ENCODE measurements around the gene ZFP90. TPM values are rescaled to one million over a fixed set of nuclear protein-coding genes. Genes with fewer than 3 reads are reported as not detected.

The ZFP90 gene
- total and polyA plus RNA-seq, 12 donors, result 7.1 to 28.6 (median 18.2) TPM

GRCh38 chr16:68563631-68564381 is 24.7 kb downstream of the ZFP90 start:
- Histone ChIP-seq H3K9me3 (replicated peaks in 1 of 3) (peaks cover 16 to 94% (median 55%) of the 10 kb centered on the region in 3 donors), H3K27ac (no peak overlapping the region), H3K4me3 (peak overlapping the region in 1 of 4 donors; percentile 20), H3K4me1 (replicated peaks in 1 of 2) (no peaks in the 10 kb centered on the region), H3K36me3 (replicated peaks in 1 of 2) (peaks cover 0 to 46% of the 10 kb centered on the region in 2 donors), H3K27me3 (no peaks in the 10 kb centered on the region)
- TF ChIP-seq POLR2A (IDR thresholded peaks at IDR 0.05) (no peak), CTCF (IDR thresholded peaks at IDR 0.05) (no peak)
- intact Hi-C loops (cut with DNase I), result no loop called here
- 96 to 99% (median 98%) methylated on average over 7 of the region's 7 CpGs for WGBS, 4 donors
- DNase-seq, result no peak

GRCh38 chr16:68564382-68564985 is 25.4 kb downstream of the ZFP90 start:
- Histone ChIP-seq H3K4me1 (replicated peaks in 1 of 2) (no peaks in the 10 kb centered on the region), H3K27me3 (no peaks in the 10 kb centered on the region), H3K36me3 (replicated peaks in 1 of 2) (peaks cover 0 to 39% of the 10 kb centered on the region in 2 donors), H3K4me3 (no peak overlapping the region), H3K9me3 (replicated peaks in 1 of 3) (peaks cover 16 to 95% (median 55%) of the 10 kb centered on the region in 3 donors), H3K27ac (no peak overlapping the region)
- no peak for DNase-seq
- 94 to 98% (median 98%) methylated on average over 9 of the region's 9 CpGs for WGBS, 4 donors
- intact Hi-C loops (cut with DNase I), result no loop called here
- no peak for TF ChIP-seq POLR2A (IDR thresholded peaks at IDR 0.05)
- no peak for TF ChIP-seq CTCF (IDR thresholded peaks at IDR 0.05)

- no peaks in the 10 kb centered on the region for H3K27me3 ChIP-seq
- no peak for TF ChIP-seq POLR2A (IDR thresholded peaks at IDR 0.05)
- no peak for TF ChIP-seq CTCF (IDR thresholded peaks at IDR 0.05)
- 93 to 97% (median 96%) methylated on average over 3 of the region's 3 CpGs for WGBS, 4 donors
- H3K4me1 ChIP-seq (replicated peaks in 1 of 2), result no peaks in the 10 kb centered on the region
- intact Hi-C loops (cut with DNase I), result no loop called here
- no peak overlapping the region for H3K4me3 ChIP-seq
- H3K27ac ChIP-seq, result no peak overlapping the region
- H3K9me3 ChIP-seq (replicated peaks in 1 of 3), result peaks cover 0 to 57% (median 0%) of the 10 kb centered on the region in 3 donors
- no peaks in the 10 kb centered on the region for H3K36me3 ChIP-seq (replicated peaks in 1 of 2)
- DNase-seq, result peak in 1 of 7 donors; percentile 14
Measured at GRCh38 chr16:68574479-68574878, 35.4 kb downstream of the ZFP90 start.

GRCh38 chr16:68575082-68575481 is 36.0 kb downstream of the ZFP90 start:
- DNase-seq, result peak in 1 of 7 donors; percentile 23
- no peaks in the 10 kb centered on the region for H3K27me3 ChIP-seq
- H3K9me3 ChIP-seq (replicated peaks in 1 of 3), result peaks cover 0 to 51% (median 0%) of the 10 kb centered on the region in 3 donors
- no peak overlapping the region for H3K4me3 ChIP-seq
- intact Hi-C loops (cut with DNase I), result no loop called here
- no peaks in the 10 kb centered on the region for H3K4me1 ChIP-seq (replicated peaks in 1 of 2)
- H3K27ac ChIP-seq, result no peak overlapping the region
- TF ChIP-seq POLR2A (IDR thresholded peaks at IDR 0.05), result no peak
- no peak for TF ChIP-seq CTCF (IDR thresholded peaks at IDR 0.05)
- 94 to 100% (median 98%) methylated on average over 3 of the region's 3 CpGs for WGBS, 4 donors
- H3K36me3 ChIP-seq (replicated peaks in 1 of 2), result no peaks in the 10 kb centered on the region

All from adrenal gland (tissue), 12 donors.